SU-DHL-6 (cell line): ENCODE measurements around the gene AFF2.

Experiments
- EZH2phosphoT487 ChIP-seq: fragments of 200-600 bp; sonication (generic), shearing (Covaris generic); conservative IDR thresholded peaks from 2 replicates; pipeline ENCODE4 v1.6.1; 2018; ENCODE audit warnings: mild to moderate bottlenecking, antibody characterized with exemption, low read length, moderate library complexity, mixed read lengths
- TF ChIP-seq, protein P1 (sequence below): fragments of 200-600 bp; sonication (generic); IDR thresholded peaks from one replicate; pipeline ENCODE4 v1.5.1; 2017; ENCODE audit warnings: antibody characterized with exemption, mild to moderate bottlenecking, low read length, moderate library complexity; ENCODE audit not compliant: insufficient read depth, poor library complexity, severe bottlenecking

DNA sequence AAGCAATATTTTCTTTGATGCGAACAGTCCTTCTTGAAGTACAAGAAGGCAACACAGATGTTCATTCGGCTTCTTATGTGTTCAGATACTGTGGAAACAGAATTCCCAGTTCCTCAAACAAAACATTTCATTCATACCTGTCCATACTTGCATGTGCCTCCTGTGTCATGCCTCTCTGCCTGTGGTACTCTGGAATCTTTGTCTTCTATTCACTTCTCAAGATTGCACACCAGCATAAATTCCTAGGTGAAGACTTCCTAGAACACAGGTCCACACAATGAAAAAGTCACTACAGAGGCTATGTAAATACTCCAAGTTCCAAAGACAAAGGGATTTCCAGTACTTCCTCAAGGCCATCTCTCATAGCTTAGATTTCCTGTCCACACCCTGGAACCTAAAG, 367.2 kb downstream of the AFF2 start:
- TF ChIP-seq EZH2phosphoT487 = no peak
- TF ChIP-seq, protein P1, sequence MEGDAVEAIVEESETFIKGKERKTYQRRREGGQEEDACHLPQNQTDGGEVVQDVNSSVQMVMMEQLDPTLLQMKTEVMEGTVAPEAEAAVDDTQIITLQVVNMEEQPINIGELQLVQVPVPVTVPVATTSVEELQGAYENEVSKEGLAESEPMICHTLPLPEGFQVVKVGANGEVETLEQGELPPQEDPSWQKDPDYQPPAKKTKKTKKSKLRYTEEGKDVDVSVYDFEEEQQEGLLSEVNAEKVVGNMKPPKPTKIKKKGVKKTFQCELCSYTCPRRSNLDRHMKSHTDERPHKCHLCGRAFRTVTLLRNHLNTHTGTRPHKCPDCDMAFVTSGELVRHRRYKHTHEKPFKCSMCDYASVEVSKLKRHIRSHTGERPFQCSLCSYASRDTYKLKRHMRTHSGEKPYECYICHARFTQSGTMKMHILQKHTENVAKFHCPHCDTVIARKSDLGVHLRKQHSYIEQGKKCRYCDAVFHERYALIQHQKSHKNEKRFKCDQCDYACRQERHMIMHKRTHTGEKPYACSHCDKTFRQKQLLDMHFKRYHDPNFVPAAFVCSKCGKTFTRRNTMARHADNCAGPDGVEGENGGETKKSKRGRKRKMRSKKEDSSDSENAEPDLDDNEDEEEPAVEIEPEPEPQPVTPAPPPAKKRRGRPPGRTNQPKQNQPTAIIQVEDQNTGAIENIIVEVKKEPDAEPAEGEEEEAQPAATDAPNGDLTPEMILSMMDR = no peak
